Stimulated activated effector memory CD8-positive, alpha-beta T cell treated with anti-CD3 and anti-CD28 coated beads, Interleukin-12 subunit alpha, Interleukin-12 subunit beta, amount 100 ng/mL, for 72 hours (primary cell): Measurements from ENCODE around the gene IRF6.

Experiments used
- ATAC-seq: fragments of 150-1000 bp; cut with Tn5 transposase; 2 replicates; pipeline ENCODE4 v1.10.0; 2021
- DNase-seq, 2 donors: peaks; one replicate each; pipeline ENCODE4 v3.0.0; 2021 to 2022; ENCODE audit warnings: low spot score in 2 of 2
- H3K27ac Mint-ChIP-seq: one replicate; pipeline ENCODE4 v1.8.0; 2022; ENCODE audit warnings: mild to moderate bottlenecking, mixed read lengths
- H3K36me3 Mint-ChIP-seq: one replicate; pipeline ENCODE4 v1.8.0; 2022; ENCODE audit warnings: mild to moderate bottlenecking, mixed read lengths
- H3K4me1 Mint-ChIP-seq: one replicate; pipeline ENCODE4 v1.8.0; 2022; ENCODE audit warnings: mixed read lengths
- H3K4me3 Mint-ChIP-seq: one replicate; pipeline ENCODE4 v1.8.0; 2022; ENCODE audit warnings: mild to moderate bottlenecking, mixed read lengths
- H3K9me3 Mint-ChIP-seq: one replicate; pipeline ENCODE4 v1.8.0; 2022; ENCODE audit warnings: mixed read lengths

IRF6 gene

DNA sequence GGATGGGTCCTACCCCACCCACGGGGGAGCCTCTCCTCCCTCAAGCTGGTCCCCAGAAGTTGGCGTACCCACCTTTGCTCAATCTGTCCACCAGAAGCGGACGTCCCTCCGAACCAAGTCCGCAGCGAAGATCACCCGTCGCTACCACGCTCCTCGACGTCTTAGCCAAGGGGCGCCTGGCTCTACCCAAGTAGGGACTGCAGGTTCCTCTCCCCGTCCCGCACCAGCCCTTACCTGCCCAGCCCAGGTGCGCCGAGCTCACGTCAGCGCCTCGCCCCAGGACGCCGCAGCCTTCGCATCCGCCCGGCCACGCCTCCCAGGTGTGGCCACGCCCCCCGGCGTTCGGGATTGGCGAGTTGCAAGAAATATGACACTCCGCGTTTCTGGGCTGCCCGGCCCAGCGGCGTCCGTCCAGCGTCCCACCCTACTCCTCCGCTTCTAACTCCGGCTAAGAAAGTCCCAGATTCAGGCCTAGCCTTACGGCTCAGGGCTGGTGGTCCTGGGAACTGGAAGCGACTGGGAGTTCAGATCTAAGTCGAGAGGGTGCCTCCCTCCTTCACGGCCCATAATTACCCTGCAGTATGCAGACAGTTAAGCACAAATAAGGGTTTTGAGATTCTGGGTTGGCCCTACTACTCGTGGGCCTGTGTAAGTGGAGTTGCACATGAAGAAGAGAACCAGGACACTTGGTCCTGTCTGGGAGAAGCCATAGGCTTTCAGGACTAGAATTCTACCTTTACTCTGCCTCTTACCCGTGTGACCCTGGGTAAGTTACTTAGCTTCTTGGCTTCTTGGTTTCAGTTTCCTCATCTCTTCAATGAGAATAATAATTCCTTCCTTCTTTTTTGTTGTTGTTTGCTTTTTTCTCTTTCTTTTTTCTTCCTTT, at the start of gene IRF6:
Gene IRF6 (minus strand): TSS at position 268 of the 886 bp plus-strand sequence. CDS start 4,729 bp downstream, outside the sequence.
- Mint-ChIP-seq H3K27ac (peak within 1 kb of the TSS; percentile 84), H3K36me3 (no peaks in the 10 kb centered on the region), H3K4me3 (peak within 1 kb of the TSS; percentile 86), H3K4me1 (peaks cover 21% of the 10 kb centered on the region), H3K9me3 (no peaks in the 10 kb centered on the region)
- ATAC-seq (peak; percentile 86), DNase-seq (peak; percentile 57 to 59)

DNA sequence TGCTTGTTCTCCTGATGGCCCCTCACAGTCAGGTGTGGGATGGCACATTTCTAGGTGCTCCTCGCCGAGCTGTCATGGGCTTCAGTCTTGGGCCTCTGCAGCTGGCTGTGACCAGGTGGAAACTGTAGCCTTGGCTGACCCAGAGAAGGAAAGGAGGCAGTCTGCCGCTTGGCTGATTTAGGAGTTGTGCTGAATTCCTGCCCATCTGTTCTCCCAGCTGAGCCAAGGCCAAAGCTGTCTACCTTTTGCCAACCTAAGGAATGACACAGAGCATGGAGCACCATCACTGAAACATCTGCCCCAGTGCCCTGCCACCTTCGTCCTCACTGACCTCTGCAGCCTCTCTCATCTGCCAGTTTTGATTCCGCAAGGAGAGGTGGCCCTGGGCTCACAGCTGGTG, 49.7 kb upstream of the IRF6 start:
- H3K4me3 Mint-ChIP-seq: no peak overlapping the region
- no peak overlapping the region for H3K27ac Mint-ChIP-seq
- no peak for DNase-seq
- peaks cover 4% of the 10 kb centered on the region for H3K4me1 Mint-ChIP-seq
- ATAC-seq: no peak
- H3K9me3 Mint-ChIP-seq: no peaks in the 10 kb centered on the region
- peaks cover 43% of the 10 kb centered on the region for H3K36me3 Mint-ChIP-seq

DNA sequence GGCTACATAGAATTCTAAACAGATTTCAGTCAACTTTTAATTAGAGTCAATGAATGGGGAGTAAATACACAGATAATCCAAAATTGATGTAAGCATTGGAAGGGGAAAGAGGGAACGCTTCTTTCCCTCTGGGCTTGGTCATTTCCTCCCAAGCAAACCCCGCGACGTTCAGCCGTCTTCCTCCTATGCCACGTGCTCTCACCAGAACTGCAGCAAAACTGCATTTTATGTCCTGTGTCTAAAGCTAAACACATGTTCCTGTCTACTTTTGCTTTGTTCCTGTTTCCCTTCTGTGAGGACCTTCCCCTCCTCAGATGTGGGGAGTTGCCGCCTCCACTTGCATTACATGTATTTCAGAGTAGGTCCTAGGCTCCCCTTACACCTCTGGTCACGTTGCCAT, 49.1 kb upstream of the IRF6 start:
- Mint-ChIP-seq H3K4me3 (no peak overlapping the region), H3K9me3 (no peaks in the 10 kb centered on the region), H3K36me3 (peaks cover 49% of the 10 kb centered on the region), H3K27ac (no peak overlapping the region), H3K4me1 (peaks cover 4% of the 10 kb centered on the region)
- ATAC-seq (no peak), DNase-seq (no peak)

DNA sequence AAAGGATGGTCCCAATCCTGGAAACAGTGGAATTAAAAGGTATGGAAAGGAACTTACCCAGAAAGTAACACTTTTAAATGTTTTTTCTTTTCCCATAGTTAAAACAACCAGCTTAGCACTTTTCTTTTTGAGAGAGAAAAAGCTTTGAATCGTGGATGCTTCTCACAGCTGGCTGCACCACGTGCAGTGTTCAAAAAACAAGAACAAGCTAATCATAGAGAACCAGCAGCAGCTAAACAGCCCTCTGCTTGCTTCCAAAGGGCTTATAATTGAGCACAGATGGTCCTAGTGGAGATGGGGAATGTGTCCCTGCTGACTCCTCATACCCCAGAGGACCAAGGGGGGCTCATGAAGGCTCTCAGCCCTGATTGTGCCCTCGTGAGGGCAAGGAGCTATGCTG, 48.3 kb upstream of the IRF6 start:
- H3K9me3 Mint-ChIP-seq: no peaks in the 10 kb centered on the region
- peaks cover 56% of the 10 kb centered on the region for H3K36me3 Mint-ChIP-seq
- no peak overlapping the region for H3K4me3 Mint-ChIP-seq
- DNase-seq: no peak
- H3K27ac Mint-ChIP-seq: peak overlapping the region; percentile 35
- peaks cover 4% of the 10 kb centered on the region for H3K4me1 Mint-ChIP-seq
- no peak for ATAC-seq

DNA sequence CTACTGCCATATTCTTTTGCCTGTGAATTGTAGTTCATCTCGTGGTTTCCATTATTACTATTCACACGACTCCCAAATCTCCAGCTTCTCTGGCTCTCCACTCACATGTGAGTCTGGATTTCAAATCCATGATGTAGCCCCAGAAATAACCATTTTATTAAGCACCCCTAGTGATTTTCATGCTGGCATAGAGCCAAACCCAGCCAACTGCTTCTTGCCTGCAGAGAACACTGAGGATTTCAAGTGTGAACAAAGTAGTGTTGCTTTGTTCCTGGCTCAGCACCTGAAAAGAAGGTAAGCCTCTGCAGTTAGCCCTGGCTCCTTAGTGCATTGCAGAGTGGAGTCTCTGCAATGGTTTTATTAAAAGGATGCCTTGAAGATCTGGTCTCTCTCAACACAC, 47.7 kb upstream of the IRF6 start:
- peaks cover 61% of the 10 kb centered on the region for H3K36me3 Mint-ChIP-seq
- no peak for ATAC-seq
- H3K4me3 Mint-ChIP-seq: no peak overlapping the region
- peaks cover 4% of the 10 kb centered on the region for H3K4me1 Mint-ChIP-seq
- no peaks in the 10 kb centered on the region for H3K9me3 Mint-ChIP-seq
- H3K27ac Mint-ChIP-seq: peak overlapping the region; percentile 35
- no peak for DNase-seq

DNA sequence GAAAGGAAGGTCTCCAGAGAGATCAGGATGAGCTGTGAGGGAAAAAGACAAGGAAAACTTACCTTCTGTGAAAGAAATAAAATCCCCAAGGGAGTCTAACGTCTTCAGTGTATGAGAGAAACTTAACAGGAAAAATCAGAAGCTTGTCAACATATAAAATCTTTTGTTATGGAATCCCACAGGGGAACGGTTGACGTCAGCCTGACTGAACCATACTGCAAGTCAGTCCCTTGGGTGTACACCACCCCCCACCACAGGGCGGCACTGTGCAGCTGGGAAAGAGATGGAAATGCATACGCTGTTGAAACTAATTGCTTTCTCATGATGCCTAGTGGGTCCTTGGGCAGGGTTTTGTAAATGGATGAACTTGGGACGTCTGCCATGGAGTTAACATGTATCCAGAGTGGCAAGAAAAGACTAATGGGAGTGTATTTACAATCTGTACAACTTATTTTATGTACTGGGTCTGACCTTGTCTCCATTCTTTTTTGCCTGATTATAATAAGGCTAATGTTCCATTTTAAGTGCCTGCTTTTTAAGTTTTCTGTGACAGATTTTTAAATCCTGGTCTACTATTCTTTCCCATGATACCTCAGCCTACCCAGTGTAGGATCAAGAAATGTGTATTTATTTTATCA, 44.5 kb upstream of the IRF6 start:
- H3K36me3 Mint-ChIP-seq: peaks cover 93% of the 10 kb centered on the region
- no peak overlapping the region for H3K4me3 Mint-ChIP-seq
- no peaks in the 10 kb centered on the region for H3K9me3 Mint-ChIP-seq
- peak; percentile 28 for ATAC-seq
- H3K27ac Mint-ChIP-seq: peak overlapping the region; percentile 4
- DNase-seq: no peak
- peaks cover 4% of the 10 kb centered on the region for H3K4me1 Mint-ChIP-seq

DNA sequence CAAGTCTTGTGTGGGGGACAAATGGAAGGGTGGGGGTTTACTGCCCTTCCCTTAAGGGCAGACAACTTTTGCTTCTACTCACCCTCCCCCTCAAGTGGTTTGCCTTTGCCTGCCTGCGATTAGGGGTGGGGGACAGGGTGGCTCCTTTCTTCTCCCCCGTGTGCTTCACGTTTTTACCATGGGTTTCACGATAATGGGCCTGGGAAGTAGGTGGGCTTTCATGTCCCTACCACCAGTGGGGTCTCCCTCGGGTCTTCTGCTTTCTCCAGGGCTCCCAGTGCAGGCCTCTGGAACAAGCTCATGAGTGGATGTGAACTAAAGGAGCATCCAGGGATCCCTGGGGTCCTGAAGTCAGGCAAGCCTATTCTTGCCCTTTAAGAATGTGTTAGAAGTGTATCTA, 43.4 kb upstream of the IRF6 start:
- H3K36me3 Mint-ChIP-seq: peaks cover 99% of the 10 kb centered on the region
- H3K4me1 Mint-ChIP-seq: no peaks in the 10 kb centered on the region
- H3K4me3 Mint-ChIP-seq: no peak overlapping the region
- no peaks in the 10 kb centered on the region for H3K9me3 Mint-ChIP-seq
- ATAC-seq (no peak), DNase-seq (no peak)
- peak overlapping the region; percentile 4 for H3K27ac Mint-ChIP-seq

DNA sequence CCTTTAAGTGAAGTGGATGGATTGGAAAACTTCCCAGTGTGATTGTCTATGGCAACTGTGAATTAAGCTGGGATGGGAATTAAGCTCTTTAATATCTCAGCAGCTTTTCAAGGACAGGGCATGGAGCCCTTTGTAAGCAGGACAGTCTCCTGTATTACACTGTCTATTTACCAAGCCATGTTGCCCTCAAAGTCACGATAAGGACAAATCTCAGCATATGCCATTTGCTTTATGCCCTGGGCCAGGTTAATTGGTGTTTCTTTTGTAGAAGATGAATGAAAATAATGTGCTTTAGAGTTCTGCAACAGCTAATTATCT, 39.4 kb upstream of the IRF6 start:
- DNase-seq: no peak
- peaks cover 5% of the 10 kb centered on the region for H3K4me1 Mint-ChIP-seq
- no peak overlapping the region for H3K4me3 Mint-ChIP-seq
- H3K36me3 Mint-ChIP-seq: peaks cover 99% of the 10 kb centered on the region
- no peak for ATAC-seq
- H3K9me3 Mint-ChIP-seq: no peaks in the 10 kb centered on the region
- no peak overlapping the region for H3K27ac Mint-ChIP-seq

DNA sequence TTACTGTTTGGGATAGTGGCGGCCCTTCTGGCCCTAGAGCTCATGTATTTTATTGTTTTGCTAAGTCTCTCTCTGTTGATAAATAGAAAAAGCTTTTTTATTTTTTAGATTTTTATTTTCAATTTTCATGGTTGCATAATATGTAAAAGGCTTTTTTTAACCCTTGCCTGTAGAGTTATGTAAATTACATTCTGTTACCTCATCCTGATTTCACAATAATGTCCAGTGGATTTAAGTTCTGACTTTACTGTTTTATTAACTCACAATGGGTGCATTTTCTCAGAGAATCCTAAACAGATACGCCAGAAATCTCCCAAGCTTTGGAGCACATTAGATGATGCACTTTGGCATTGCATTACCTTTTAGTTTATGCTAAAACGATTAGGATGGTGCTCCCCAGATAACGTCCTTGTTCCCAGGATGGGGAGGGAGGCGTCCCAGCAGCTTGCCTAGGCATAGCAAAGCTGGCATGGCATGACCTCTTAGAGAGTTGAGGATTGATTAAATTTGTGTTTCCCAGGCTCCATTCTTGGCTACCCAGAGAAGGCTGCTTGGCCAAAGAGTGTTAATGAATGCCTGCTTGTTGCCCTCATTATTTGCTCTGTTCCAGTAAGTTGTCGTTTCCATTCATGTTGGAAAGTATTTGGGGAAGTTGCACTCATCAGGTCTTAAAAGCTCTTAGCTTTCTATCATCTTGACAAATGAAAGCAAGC, 38.9 kb upstream of the IRF6 start:
- Mint-ChIP-seq H3K4me3 (no peak overlapping the region), H3K36me3 (peaks cover 99% of the 10 kb centered on the region), H3K4me1 (peaks cover 10% of the 10 kb centered on the region), H3K27ac (no peak overlapping the region), H3K9me3 (no peaks in the 10 kb centered on the region)
- ATAC-seq (no peak), DNase-seq (no peak)

DNA sequence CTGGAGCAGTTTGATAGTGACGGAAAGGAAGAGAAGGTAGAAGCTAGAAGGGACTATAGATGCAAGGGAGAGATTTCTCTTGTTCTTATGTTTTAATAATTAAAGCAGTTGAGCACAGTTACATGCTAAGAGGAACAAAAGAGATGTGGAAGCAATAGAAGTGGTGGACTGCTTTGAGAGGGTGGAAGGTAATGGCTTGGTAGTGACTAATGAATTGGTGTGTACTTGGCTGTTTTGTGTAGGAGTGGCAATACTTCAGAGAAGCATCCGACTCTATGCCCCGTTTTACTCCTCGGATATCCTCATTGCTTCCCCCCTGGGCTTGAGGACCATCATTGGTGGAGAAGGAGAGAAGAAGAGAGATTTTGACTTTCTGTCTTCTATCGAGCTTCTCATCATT, 34.7 kb upstream of the IRF6 start:
- DNase-seq (no peak), ATAC-seq (no peak)
- Mint-ChIP-seq H3K36me3 (peaks cover 100% of the 10 kb centered on the region), H3K4me3 (no peak overlapping the region), H3K9me3 (no peaks in the 10 kb centered on the region), H3K27ac (peak overlapping the region; percentile 41), H3K4me1 (peaks cover 18% of the 10 kb centered on the region)

DNA sequence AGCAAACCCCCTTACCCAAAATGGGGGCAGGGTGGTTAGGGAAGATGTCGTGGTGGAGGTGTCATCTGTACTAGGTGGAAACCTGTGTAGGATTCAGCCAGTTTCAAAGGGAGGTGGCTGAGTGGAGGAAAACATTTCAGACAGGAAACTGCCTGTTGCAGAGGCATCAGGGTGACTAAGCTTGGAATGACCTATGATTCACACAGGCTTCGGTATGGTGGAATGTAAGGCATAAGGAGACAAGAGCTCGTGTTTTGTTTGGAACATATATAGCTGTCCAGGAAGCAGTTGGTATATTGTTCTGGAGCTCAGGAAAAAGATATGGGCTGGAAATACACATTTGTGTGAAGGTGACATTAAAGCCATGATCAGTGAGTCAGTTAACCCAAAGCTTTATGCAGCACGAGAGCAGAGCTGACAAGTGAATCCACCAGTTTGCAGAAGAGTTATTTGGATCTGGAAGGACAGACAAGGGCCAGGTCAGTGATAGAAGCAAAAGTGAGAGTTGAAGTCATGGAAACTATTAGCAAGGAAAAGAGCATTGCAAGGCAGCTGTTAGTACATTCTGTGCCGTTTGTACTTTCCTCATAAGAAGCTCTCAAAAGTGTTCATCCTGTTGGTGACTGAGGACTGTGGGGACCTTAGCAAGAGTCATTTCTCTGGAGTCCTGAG, 34.1 kb upstream of the IRF6 start:
- ATAC-seq: peak; percentile 64
- Mint-ChIP-seq H3K9me3 (no peaks in the 10 kb centered on the region), H3K36me3 (peaks cover 100% of the 10 kb centered on the region), H3K27ac (peak overlapping the region; percentile 41), H3K4me3 (no peak overlapping the region), H3K4me1 (peaks cover 24% of the 10 kb centered on the region)
- DNase-seq: no peak

DNA sequence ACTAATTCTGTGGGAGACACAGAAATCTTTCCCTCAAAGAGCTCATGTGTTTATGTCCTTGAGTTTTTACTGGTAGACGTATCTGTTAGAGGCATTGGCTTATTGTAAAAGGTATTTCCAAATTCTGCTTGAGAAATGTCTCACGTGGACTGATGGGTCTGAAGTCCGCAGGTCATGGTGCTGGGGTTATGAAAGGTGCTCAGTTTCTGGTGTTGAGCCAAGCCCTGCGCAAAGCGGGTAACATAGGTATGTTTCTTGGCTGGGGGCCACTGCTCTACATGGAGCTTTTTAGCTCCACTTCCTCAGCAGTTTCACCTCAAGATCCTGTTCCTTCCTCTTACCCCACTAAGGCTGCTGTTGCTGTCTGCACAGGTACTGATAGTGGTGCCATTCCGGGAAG, 32.6 kb upstream of the IRF6 start:
- H3K4me3 Mint-ChIP-seq: no peak overlapping the region
- peaks cover 100% of the 10 kb centered on the region for H3K36me3 Mint-ChIP-seq
- peak overlapping the region; percentile 41 for H3K27ac Mint-ChIP-seq
- DNase-seq (no peak), ATAC-seq (no peak)
- peaks cover 36% of the 10 kb centered on the region for H3K4me1 Mint-ChIP-seq
- no peaks in the 10 kb centered on the region for H3K9me3 Mint-ChIP-seq

DNA sequence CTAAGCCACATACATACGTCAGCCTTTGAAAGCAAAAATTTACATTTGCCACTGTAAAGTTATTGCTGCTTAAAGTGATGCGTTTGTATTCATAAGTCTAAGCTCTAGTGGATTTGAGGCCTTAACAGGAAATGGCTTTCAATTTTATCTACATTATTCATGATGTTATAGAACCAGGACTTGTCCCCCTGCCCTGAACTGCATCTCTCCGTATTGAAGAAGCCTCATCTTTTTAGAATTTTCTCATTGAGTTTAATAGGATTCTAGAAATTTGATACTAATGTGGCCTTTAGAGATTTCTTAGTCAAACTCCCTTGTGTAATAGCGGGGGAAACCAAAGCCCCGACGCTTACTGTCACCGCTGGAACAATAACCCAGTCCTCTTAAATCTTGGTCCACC, 31.7 kb upstream of the IRF6 start:
- no peak overlapping the region for H3K27ac Mint-ChIP-seq
- DNase-seq (no peak), ATAC-seq (no peak)
- H3K9me3 Mint-ChIP-seq: no peaks in the 10 kb centered on the region
- H3K4me3 Mint-ChIP-seq: no peak overlapping the region
- H3K36me3 Mint-ChIP-seq: peaks cover 100% of the 10 kb centered on the region
- peaks cover 36% of the 10 kb centered on the region for H3K4me1 Mint-ChIP-seq

DNA sequence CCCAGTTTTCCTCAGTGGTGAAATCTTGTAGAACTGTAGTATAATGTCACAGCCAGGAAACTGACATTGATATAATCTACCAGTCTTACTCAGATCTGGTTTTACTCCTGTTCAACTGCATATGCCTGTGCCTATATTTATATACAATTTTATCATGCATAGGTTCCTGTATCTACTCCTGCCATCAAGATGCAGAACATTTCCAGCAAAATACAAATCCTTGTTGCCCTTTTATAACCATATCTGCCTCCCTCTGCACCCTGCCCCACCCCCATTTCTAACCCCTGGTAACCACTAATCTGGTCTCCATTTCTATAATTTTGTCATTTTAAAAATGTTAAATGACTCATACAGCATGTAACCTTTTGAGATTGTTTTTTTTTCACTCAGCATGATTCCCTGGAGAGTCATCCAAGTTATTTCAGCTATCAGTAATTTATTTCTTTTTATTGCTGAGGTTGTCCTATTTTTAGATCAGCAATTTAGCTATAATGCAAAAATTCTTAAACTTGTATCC, 29.9 kb upstream of the IRF6 start:
- Mint-ChIP-seq H3K36me3 (peaks cover 100% of the 10 kb centered on the region), H3K27ac (peak overlapping the region; percentile 29), H3K4me3 (no peak overlapping the region), H3K9me3 (no peaks in the 10 kb centered on the region), H3K4me1 (peaks cover 40% of the 10 kb centered on the region)
- ATAC-seq (peak; percentile 83), DNase-seq (peak in 1 of 2 donors; percentile 56)

DNA sequence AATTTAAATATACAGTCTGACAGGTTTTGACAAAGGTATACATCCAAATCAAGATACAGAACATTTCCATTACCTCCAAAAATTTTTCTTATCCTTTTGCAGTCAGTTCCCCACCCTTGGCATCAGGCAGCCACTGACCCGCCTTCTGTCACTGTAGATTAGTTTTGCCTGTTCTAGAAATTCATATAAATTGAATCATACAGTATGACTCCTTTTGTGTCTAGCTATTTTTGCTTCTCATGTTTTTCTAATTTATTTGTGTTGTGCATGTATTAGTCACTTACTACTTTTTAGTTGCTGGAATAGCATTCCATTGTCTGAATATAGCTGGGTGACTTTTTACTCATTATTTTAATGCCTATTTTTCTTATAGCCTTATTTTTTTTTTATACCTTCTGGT, 25.7 kb upstream of the IRF6 start:
- H3K4me3 Mint-ChIP-seq: no peak overlapping the region
- no peak for DNase-seq

More for the DNA sequence above, 25.7 kb upstream of the IRF6 start:
- Mint-ChIP-seq H3K27ac (no peak overlapping the region), H3K36me3 (peaks cover 96% of the 10 kb centered on the region), H3K9me3 (no peaks in the 10 kb centered on the region), H3K4me1 (peaks cover 60% of the 10 kb centered on the region)
- no peak for ATAC-seq
